Measurements from ENCODE around the gene AVEN. TPM values are rescaled to one million over a fixed set of nuclear protein-coding genes. Genes with fewer than 3 reads are reported as not detected.

Gene AVEN
- total and polyA plus RNA-seq, 2 of the 13 experiments (the other 11 are each of a cell fraction or from before 2014, with no cell fraction given) = 4.4 to 17.5 TPM

GRCh38 chr15:34025252-34025651 is 13.8 kb downstream of the AVEN start:
- Histone ChIP-seq H3K27me3 (ENCODE audit: control insufficient read depth in 1 of 2, insufficient read depth in 2 of 2, low read length in 2 of 2) (no peaks in the 10 kb centered on the region), H3K27ac (ENCODE audit: extremely low read length, insufficient read depth, low read length) (no peak overlapping the region), H3K4me2 (ENCODE audit: low read depth, low read length) (no peak overlapping the region), H3K4me1 (ENCODE audit: insufficient read depth, low read length) (peaks cover 12% of the 10 kb centered on the region), H2AFZ (ENCODE audit: low read length) (no peak overlapping the region), H3K4me3 (replicated peaks in 1 of 3; ENCODE audit: insufficient read depth in 1 of 3, low read depth in 2 of 3, low read length in 3 of 3) (no peak overlapping the region), H3K9ac (ENCODE audit: insufficient read depth, low read depth, low read length) (no peak overlapping the region), H3K9me3 (ENCODE audit: low read length) (peaks cover 5% of the 10 kb centered on the region; the same call in 1 of the 2 replicates), H3K79me2 (ENCODE audit: insufficient read depth, low read length) (no peaks in the 10 kb centered on the region), H4K20me1 (ENCODE audit: insufficient read depth, low read length) (no peaks in the 10 kb centered on the region), H3K36me3 (replicated peaks in 1 of 2; ENCODE audit: control insufficient read depth in 1 of 2, insufficient read depth in 2 of 2, low read length in 2 of 2) (no peaks in the 10 kb centered on the region)
- DNase-seq (ENCODE audit: low spot score) = no peak
- no TSS peak for BruUV-seq (replicated peaks)
- ChIA-PET CTCF (ENCODE audit: low intra/inter-chr PET ratio, low total read pairs) (no interaction called here), POLR2A (no interaction called here)
- WGBS (ENCODE audit: low lambda C conversion rate) = 83% methylated on average over 3 of the region's 3 CpGs
- no peak for TF ChIP-seq ZNF749 (CRISPR knock-in tag; IDR thresholded peaks at IDR 0.05; ENCODE audit: borderline replicate concordance)
- TF ChIP-seq ATF7-NPFF (CRISPR knock-in tag; IDR thresholded peaks at IDR 0.05; ENCODE audit: low read depth) = no peak
- TF ChIP-seq SRSF9 (IDR thresholded peaks at IDR 0.05; ENCODE audit: borderline replicate concordance, insufficient read depth, low read depth, low read length, poor library complexity, severe bottlenecking) = no peak
- TF ChIP-seq ZNF343 (CRISPR knock-in tag; IDR thresholded peaks at IDR 0.05) = no peak
- no peak for TF ChIP-seq IKZF4 (CRISPR knock-in tag; IDR thresholded peaks at IDR 0.05; ENCODE audit: borderline replicate concordance, low read depth, not compliant biosample characterization)
- no peak for TF ChIP-seq ZNF710 (CRISPR knock-in tag; IDR thresholded peaks at IDR 0.05; ENCODE audit: borderline replicate concordance)
- TF ChIP-seq CEBPB (IDR thresholded peaks at IDR 0.05; ENCODE audit: borderline replicate concordance, low read depth, low read length) = 0 out of 2 replicates have a peak, but pooled peaks have one; percentile 8
- no peak for TF ChIP-seq SAFB2 (CRISPR knock-in tag; IDR thresholded peaks at IDR 0.05; ENCODE audit: borderline replicate concordance, low read depth)
- intact Hi-C loops (cut with micrococcal nuclease; ENCODE audit: unreplicated experiment) (no loop called here), in situ Hi-C loops (cut with HindIII; ENCODE audit: extremely low pct_ligation_motif_present, low pct_unique_long_range_greater_than_20kb) (no loop called here)
- no peak for FAIRE-seq
- no peak for ATAC-seq

All from HepG2 (cell line).